Right atrium auricular region (tissue), 2 donors: ENCODE results near the gene GPR31. TPM values are rescaled to one million over a fixed set of nuclear protein-coding genes. Genes with fewer than 3 reads are reported as not detected.

Experiments used
- DNase-seq: peaks from one replicate; pipeline ENCODE4 v3.0.0-alpha.2; 2019; ENCODE audit warnings: low spot score
- H3K27ac ChIP-seq, 2 donors: fragments of 200-600 bp; sonication (generic); 1 replicate in 1 of 2; 2 replicates in 1 of 2; pipeline ENCODE4 v1.5.1; 2016 to 2019
- H3K27me3 ChIP-seq, 2 donors: fragments of 200-600 bp; sonication (generic); one replicate each; pipeline versions ENCODE4 v1.5.1 to v1.6.0; 2017 to 2019
- H3K36me3 ChIP-seq: fragments of 200-600 bp; sonication (generic); one replicate; pipeline ENCODE4 v1.5.1; 2016
- H3K4me1 ChIP-seq, 2 donors: fragments of 200-600 bp; sonication (generic); one replicate each; pipeline versions ENCODE4 v1.5.1 to v1.6.0; 2017 to 2019
- H3K4me3 ChIP-seq, 2 donors: fragments of 200-600 bp; sonication (generic); 1 replicate in 1 of 2; 2 replicates in 1 of 2; pipeline ENCODE4 v1.5.1; 2017 to 2019; ENCODE audit warnings: mild to moderate bottlenecking in 1 of 2, moderate library complexity in 1 of 2
- H3K9me3 ChIP-seq, 2 donors: fragments of 200-600 bp; sonication (generic); one replicate each; pipeline ENCODE4 v1.5.1; 2019
- CTCF ChIP-seq, 2 donors: fragments of 200-600 bp; sonication (generic); IDR thresholded peaks; one replicate each; pipeline ENCODE4 v1.5.1; 2019; ENCODE audit warnings: antibody characterized with exemption in 2 of 2
- total RNA-seq, 2 donors: library from RNA; depleted of rRNA; stranded (reverse); fragments of >200 nt; gene quantifications; one replicate each; pipeline ENCODE4 v1.1.0, GENCODE V29; 2016

GPR31 gene
- total RNA-seq, 2 donors from 2014 or later: not detected

DNA sequence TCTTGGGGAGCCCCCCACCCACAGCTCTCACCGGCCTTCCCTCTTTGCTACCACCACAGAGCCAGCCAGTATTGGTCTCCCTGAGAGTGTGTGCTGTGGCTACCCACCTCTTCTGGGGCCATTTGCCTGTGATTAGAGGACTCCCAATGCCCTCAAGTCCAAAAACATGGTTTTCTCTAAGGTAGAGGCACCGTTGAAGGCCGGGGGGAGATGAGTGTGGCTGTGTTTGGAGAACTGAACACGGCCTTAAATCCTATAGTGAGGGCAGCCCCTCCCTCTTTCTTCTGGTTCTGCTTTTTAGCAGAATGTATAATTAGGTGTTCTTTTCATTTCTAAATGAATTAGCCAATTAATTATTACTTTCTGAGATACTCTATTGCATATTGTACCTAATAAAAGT lies 32.4 kb downstream of the GPR31 start:
- H3K4me3 ChIP-seq: no peak overlapping the region
- no peaks in the 10 kb centered on the region for H3K27me3 ChIP-seq
- no peak for TF ChIP-seq CTCF (IDR thresholded peaks at IDR 0.05)
- no peak overlapping the region for H3K27ac ChIP-seq
- DNase-seq: no peak
- no peaks in the 10 kb centered on the region for H3K9me3 ChIP-seq
- no peaks in the 10 kb centered on the region for H3K4me1 ChIP-seq
- H3K36me3 ChIP-seq: no peaks in the 10 kb centered on the region

GRCh38 chr6:167124753-167125152 lies 33.0 kb downstream of the GPR31 start:
- Histone ChIP-seq H3K9me3 (no peaks in the 10 kb centered on the region), H3K4me1 (no peaks in the 10 kb centered on the region), H3K27ac (no peak overlapping the region), H3K36me3 (no peaks in the 10 kb centered on the region), H3K4me3 (no peak overlapping the region), H3K27me3 (no peaks in the 10 kb centered on the region)
- TF ChIP-seq CTCF (IDR thresholded peaks at IDR 0.05): no peak
- DNase-seq: no peak

- TF ChIP-seq CTCF (IDR thresholded peaks at IDR 0.05): no peak
- Histone ChIP-seq H3K36me3 (no peaks in the 10 kb centered on the region), H3K4me3 (no peak within 1 kb of the TSS), H3K27ac (no peak within 1 kb of the TSS), H3K9me3 (no peaks in the 10 kb centered on the region), H3K4me1 (no peaks in the 10 kb centered on the region), H3K27me3 (no peaks in the 10 kb centered on the region)
- DNase-seq: no peak
These were observed 34.7 kb downstream of the GPR31 start, which contains the start of gene CCR6 for GRCh38 chr6:167122827-167123657. Gene CCR6 (plus strand): TSS chr6:167123096. CDS start chr6:167136135, 13,039 bp downstream.

DNA sequence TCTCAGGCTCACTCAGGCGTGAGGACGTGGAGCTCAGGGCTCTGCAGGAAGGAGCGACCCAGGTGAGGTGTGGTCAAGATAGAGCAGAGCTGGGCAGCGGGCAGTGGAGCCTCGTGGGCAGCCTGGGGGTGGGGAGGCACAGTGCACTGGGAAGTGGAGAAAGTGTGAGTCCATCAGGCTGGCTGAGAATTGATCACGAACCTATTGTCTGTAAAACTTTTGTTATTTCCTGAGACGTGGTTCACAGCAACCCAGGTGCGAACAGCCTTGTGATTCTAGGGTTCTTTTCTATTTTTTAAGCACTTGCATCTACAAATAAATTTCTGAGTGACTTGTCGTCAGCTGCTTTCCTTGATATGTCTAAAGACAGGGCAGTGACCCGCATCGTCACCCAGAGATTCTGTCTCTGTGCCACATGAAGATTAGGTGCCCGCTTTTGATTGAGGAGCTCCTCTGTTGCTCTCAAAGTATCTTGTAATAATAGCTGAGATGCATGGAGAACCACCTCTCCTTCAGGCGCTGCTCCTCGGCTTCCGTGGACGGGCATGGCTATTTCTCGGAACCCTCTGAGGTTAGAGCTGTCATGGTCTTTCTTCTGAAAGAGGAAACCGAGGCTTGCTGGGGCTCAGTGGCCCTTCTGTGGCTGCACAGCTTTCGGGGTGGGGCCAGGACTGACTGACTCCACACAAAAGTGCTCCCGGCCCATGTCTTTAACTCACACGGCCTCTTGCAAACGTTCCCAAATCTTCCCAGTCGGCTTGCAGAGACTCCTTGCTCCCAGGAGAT lies 35.5 kb downstream of the GPR31 start:
- DNase-seq: no peak
- Histone ChIP-seq H3K4me3 (no peak overlapping the region), H3K4me1 (no peaks in the 10 kb centered on the region), H3K27ac (no peak overlapping the region), H3K36me3 (no peaks in the 10 kb centered on the region), H3K9me3 (no peaks in the 10 kb centered on the region), H3K27me3 (no peaks in the 10 kb centered on the region)
- TF ChIP-seq CTCF (IDR thresholded peaks at IDR 0.05): no peak

DNA sequence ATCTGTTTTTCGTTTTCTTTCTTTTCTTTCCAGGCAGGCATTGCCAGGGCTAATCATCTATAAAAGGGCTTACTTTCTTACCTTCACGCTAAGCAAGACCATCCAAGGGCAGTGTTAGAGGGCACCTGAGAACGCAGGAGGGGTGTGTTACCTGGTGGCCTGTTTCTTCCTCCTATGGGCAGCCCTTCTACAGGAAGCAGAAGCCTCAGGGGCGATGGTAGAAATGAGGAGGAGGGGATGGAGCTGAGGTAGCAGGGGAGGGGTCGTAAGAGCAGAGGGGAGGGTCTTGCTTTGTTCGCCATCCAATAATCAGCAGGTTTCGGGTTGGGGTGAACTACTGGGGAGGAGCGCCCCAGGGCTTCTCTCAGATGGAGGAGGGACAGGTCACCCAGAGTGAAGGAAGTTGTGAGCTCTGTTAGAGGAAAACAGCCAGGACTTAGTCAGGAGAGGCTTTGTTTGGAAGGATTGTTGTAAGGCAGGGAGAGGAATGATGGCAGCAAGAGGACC lies 36.4 kb downstream of the GPR31 start:
- H3K27me3 ChIP-seq: no peaks in the 10 kb centered on the region
- no peaks in the 10 kb centered on the region for H3K4me1 ChIP-seq
- DNase-seq: no peak
- no peak for TF ChIP-seq CTCF (IDR thresholded peaks at IDR 0.05)
- no peaks in the 10 kb centered on the region for H3K9me3 ChIP-seq
- H3K4me3 ChIP-seq: no peak overlapping the region
- H3K27ac ChIP-seq: no peak overlapping the region
- H3K36me3 ChIP-seq: no peaks in the 10 kb centered on the region
